Nephron progenitor cell (in vitro differentiated cells): ENCODE results near the gene RANGAP1.
"Not testable (repeated sequence)": the region's sequence is repeated elsewhere in the genome, so short reads cannot be mapped to it uniquely, and the experiment has no call there.

Source experiments
- DNase-seq: peaks from one replicate; pipeline ENCODE4 v3.0.0; 2021
- H3K27ac Mint-ChIP-seq: 2 replicates; pipeline ENCODE4 v1.8.0; 2021; ENCODE audit warnings: mild to moderate bottlenecking, moderate library complexity, mixed read lengths
- H3K27me3 Mint-ChIP-seq: 2 replicates; pipeline ENCODE4 v1.8.0; 2021; ENCODE audit warnings: mild to moderate bottlenecking, low read depth, mixed read lengths; ENCODE audit not compliant: poor library complexity
- H3K36me3 Mint-ChIP-seq: 2 replicates; pipeline ENCODE4 v1.8.0; 2021; ENCODE audit warnings: low read depth, mixed read lengths
- H3K4me1 Mint-ChIP-seq: 2 replicates; pipeline ENCODE4 v1.8.0; 2021; ENCODE audit warnings: mixed read lengths
- H3K4me3 Mint-ChIP-seq: 2 replicates; pipeline ENCODE4 v1.8.0; 2021; ENCODE audit warnings: mild to moderate bottlenecking, moderate library complexity, mixed read lengths
- H3K9me3 Mint-ChIP-seq: 2 replicates; pipeline ENCODE4 v1.8.0; 2021; ENCODE audit warnings: mild to moderate bottlenecking, moderate library complexity, mixed read lengths
- TF ChIP-seq, protein P1 (sequence below): fragments of 200-600 bp; sonication (generic); IDR thresholded peaks from 2 replicates; pipeline ENCODE4 v1.5.0; 2021; ENCODE audit warnings: antibody characterized with exemption

Gene RANGAP1

DNA sequence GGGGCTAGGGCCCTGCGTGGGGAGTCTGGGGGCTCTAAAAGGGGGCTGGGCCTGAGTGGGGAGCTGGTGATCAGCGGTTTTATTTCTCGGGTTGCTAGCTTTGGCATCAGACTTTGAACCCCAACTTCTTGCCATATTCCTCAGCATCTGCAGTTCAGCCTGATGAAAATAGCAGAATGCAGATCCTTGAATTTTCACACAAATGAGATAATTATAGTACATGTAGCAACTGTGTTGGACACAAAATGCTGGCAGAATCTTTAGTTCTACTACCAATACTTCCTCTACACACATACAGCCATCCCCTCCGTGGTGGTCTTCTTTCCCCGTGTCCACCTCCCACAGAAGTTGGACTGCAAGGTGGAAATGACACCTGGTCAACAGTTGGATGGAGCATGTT lies 16.8 kb upstream of the RANGAP1 start:
- Mint-ChIP-seq H3K4me1 (peaks cover 43% of the 10 kb centered on the region), H3K36me3 (peaks cover 18% of the 10 kb centered on the region), H3K4me3 (peak overlapping the region; percentile 86), H3K27me3 (no peaks in the 10 kb centered on the region), H3K27ac (peak overlapping the region; percentile 60), H3K9me3 (no peaks in the 10 kb centered on the region)
- no peak for DNase-seq
- TF ChIP-seq, protein P1, sequence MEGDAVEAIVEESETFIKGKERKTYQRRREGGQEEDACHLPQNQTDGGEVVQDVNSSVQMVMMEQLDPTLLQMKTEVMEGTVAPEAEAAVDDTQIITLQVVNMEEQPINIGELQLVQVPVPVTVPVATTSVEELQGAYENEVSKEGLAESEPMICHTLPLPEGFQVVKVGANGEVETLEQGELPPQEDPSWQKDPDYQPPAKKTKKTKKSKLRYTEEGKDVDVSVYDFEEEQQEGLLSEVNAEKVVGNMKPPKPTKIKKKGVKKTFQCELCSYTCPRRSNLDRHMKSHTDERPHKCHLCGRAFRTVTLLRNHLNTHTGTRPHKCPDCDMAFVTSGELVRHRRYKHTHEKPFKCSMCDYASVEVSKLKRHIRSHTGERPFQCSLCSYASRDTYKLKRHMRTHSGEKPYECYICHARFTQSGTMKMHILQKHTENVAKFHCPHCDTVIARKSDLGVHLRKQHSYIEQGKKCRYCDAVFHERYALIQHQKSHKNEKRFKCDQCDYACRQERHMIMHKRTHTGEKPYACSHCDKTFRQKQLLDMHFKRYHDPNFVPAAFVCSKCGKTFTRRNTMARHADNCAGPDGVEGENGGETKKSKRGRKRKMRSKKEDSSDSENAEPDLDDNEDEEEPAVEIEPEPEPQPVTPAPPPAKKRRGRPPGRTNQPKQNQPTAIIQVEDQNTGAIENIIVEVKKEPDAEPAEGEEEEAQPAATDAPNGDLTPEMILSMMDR = no peak

DNA sequence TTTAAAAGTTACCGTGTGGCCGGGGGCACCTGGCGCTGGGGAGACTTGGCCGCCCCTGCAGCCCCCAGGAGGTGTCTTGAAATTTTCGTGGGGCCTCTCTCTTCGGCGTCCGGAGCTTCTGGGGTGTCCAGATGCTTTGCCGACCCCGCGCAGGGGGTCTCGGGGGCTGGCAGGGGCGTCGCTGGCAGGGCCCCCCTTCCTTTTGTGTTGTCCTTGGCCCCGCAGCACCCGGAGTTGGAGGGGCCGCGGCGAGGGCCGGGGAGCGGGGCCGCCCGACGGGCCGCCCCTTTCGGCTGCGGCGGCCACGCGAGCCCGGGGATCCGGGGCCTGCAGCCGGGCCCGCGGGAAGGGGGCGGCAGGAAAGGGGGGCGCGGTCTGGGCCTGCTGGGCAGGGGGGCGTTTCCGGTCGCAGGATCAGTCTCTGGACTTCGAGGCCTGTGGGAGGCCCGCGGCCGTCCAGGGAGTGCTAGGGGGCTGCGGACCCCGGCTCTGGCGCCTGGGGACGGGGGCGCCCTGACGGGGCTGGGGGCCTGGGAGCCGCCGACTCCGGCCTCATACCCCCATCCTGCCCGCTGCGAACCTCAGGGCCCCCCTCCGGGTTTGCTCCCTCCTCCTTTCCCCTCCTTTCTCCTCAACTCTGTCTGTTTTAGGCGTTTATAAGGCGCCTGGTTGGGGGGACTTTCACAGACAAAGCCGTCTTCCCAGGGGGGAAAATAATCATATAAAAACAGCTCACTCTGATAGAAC lies 16.2 kb upstream of the RANGAP1 start:
- Mint-ChIP-seq H3K27me3 (no peaks in the 10 kb centered on the region), H3K36me3 (peaks cover 15% of the 10 kb centered on the region), H3K9me3 (no peaks in the 10 kb centered on the region), H3K27ac (peak overlapping the region; percentile 60), H3K4me3 (peak overlapping the region; percentile 86), H3K4me1 (peaks cover 37% of the 10 kb centered on the region)
- peak; percentile 75 for DNase-seq
- TF ChIP-seq, protein P1 = no peak

DNA sequence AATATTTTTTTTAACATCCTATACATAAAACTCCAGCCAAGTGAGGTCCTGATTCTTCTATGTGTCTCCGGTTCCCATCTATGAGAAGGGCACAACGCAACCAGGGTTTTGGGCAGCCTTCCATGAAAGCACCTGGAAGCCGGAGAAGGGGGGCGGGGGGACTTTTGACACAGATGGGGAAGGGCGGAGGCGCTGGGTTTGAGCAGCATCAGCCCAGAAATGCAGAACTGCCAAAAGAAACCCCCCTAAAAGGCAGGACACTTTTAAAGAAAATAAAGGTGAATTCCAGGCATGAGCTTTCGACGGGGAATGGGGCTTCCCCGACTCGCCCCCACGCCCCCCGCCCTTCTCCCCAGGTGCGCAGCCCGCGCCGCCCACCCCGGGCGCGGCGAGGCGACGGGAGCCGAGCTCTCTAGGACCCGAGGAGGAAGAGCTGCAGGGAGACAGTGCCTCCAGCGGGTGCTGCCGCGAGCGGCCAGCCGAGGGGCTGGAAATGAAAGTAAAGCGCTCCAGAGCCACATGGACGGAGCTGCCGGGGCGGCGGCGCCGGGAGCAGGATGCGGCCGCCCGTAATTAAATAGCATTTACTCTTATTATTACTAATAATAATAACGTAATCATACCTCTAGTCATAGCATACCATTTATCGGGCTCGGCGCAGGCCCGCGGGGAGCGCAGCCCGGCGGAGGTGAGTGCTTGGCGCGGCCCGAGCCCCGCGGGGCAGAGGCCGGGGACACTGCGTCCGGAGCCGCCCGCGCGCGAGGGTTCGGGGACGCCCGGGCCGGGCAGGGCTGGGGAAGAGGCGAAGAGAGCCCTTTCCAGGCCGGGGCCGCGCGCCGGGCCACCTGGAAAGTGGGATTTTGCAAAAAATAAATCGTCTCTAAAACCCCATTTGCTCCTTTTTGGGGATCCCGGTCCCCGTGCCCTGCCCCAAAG lies 15.4 kb upstream of the RANGAP1 start, which contains the start of gene ZC3H7B:
Gene ZC3H7B, plus strand, starts transcription at position 441 of the 936 bp plus-strand sequence. CDS start 19,136 bp downstream, outside the sequence.
- Mint-ChIP-seq H3K27me3 (no peaks in the 10 kb centered on the region), H3K36me3 (peaks cover 19% of the 10 kb centered on the region), H3K9me3 (peaks cover 4% of the 10 kb centered on the region), H3K4me1 (peaks cover 35% of the 10 kb centered on the region), H3K4me3 (peak within 1 kb of the TSS; percentile 86), H3K27ac (no peak within 1 kb of the TSS)
- DNase-seq = peak; percentile 79
- TF ChIP-seq, protein P1 = peak; percentile 21

DNA sequence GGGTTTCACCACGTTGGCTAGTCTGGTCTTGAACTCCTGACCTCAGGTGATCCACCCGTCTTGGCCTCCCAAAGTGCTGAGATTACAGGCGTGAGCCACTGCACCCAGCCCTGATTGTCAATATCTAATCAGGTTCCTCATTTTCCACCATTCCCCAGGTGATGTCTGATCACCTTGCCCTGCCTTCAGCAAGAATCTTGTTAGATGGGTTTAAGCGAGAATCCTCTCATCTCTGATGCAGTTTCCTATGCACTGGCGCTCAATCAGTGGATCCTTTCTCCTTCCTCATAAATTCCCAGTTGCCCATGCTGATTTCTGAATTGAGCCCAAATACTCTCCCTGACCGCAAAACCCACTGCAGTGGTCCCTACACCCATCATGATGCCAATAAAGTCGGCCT lies 14.7 kb upstream of the RANGAP1 start:
- Mint-ChIP-seq H3K4me1 (peaks cover 31% of the 10 kb centered on the region), H3K27me3 (no peaks in the 10 kb centered on the region), H3K36me3 (peaks cover 19% of the 10 kb centered on the region), H3K9me3 (peaks cover 4% of the 10 kb centered on the region), H3K4me3 (peak overlapping the region; percentile 86), H3K27ac (no peak overlapping the region)
- TF ChIP-seq, protein P1 = no peak
- DNase-seq = no peak

DNA sequence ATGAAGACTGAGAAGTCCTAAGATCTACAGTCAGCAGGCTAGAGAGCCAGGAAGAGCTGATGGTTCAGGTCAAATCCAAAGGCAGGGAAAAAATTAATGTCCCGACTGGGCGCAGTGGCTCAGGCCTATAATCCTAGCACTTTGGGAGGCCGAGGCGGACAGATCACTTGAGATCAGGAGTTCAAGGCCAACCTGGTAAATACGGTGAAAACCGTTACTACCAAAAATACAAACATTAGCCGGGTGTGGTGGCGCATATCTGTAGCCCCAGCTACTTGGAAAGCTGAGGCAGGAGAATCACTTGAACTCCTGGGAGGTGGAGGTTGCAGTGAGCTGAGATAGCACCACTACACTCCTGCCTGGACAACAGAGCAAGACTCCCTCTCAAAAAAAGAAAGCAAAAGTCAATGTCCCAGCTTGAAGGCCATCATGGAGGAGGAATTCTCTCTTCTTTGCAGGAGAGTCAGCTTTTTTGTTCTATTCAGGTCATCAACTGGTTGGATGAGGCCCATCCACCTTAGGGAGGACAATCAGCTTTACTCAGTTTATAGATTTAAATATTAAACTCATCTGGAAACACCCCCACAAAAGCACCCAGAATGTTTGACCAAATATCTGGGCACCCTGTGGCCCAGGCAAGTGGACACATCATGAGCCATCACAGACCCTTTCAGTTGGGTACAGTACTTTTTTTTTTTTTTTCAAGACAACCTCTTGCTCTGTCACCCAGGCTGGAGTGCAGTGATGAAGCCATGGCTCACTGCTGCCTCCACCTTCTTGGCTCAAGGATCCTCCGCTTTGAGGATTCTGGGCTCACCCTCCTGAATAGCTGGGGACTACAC lies 11.1 kb upstream of the RANGAP1 start:
- no peak overlapping the region for H3K4me3 Mint-ChIP-seq
- H3K36me3 Mint-ChIP-seq = peaks cover 5% of the 10 kb centered on the region
- peaks cover 6% of the 10 kb centered on the region for H3K4me1 Mint-ChIP-seq
- TF ChIP-seq, protein P1 = no peak
- DNase-seq = no peak
- H3K9me3 Mint-ChIP-seq = peaks cover 10% of the 10 kb centered on the region
- no peak overlapping the region for H3K27ac Mint-ChIP-seq
- H3K27me3 Mint-ChIP-seq = no peaks in the 10 kb centered on the region

DNA sequence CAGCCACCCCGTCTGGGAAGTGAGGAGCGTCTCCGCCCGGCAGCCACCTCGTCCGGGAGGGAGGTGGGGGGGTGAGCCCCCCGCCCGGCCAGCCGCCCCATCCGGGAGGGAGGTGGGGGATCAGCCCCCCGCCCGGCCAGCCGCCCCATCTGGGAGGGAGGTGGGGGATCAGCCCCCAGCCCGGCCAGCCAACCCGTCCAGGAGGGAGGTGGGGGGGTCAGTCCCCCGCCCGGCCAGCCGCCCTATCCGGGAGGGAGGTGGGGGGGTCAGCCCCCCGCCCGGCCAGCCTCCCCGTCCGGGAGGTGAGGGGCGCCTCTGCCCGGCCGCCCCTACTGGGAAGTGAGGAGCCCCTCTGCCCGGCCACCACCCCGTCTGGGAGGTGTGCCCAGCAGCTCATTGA lies 8.8 kb upstream of the RANGAP1 start:
- H3K27ac Mint-ChIP-seq, H3K9me3 Mint-ChIP-seq, H3K36me3 Mint-ChIP-seq, H3K4me3 Mint-ChIP-seq, H3K4me1 Mint-ChIP-seq, DNase-seq, H3K27me3 Mint-ChIP-seq: not testable (repeated sequence)
